Measurements from ENCODE around the gene HDAC9.

Gene HDAC9

DNA sequence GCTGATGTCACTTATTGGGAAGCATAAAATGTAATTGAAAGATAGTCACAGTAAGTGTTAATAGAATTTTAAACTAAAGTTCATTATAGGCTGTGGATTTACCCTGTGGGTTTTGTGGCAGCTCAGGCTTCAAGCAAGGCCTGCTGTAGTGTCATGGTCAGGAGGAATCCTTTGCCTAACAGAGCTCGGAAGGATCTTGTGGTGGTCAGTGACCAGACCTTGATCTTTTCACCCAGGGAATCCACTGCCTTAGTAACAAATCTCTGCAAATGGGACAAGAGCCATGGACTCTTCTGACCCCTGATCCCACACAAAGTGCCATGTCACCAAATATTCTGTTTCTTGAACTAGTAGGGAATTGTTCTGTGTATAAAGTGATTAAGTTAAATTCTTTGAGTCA is 20.6 kb upstream of the HDAC9 start:
- Histone ChIP-seq H3K9me2 (replicated peaks; ENCODE audit: low read depth, low read length) (no peaks in the 10 kb centered on the region), H4K20me1 (ENCODE audit: insufficient read depth, low read length, poor library complexity, severe bottlenecking) (peaks cover 6% of the 10 kb centered on the region), H3F3A (ENCODE audit: low read depth) (no peaks in the 10 kb centered on the region), H3K79me2 (ENCODE audit: insufficient read depth, low read length) (peaks cover 49% of the 10 kb centered on the region; the same call in 1 of the 2 replicates), H3K4me2 (ENCODE audit: low read depth, low read length, poor library complexity, severe bottlenecking) (no peak overlapping the region), H3K4me1 (ENCODE audit: insufficient read depth, low read length, poor library complexity, severe bottlenecking) (no peaks in the 10 kb centered on the region), H3K36me3 (ENCODE audit: insufficient read depth, low read length) (no peaks in the 10 kb centered on the region), H3K27me3 (ENCODE audit: insufficient read depth, low read length, poor library complexity, severe bottlenecking) (no peaks in the 10 kb centered on the region), H3K4me3 (ENCODE audit: low read length, poor library complexity, severe bottlenecking) (no peak overlapping the region), H3K9ac (ENCODE audit: low read depth, low read length, poor library complexity, severe bottlenecking) (no peak overlapping the region), H3K9me3 (ENCODE audit: insufficient read depth, low read depth, low read length) (no peaks in the 10 kb centered on the region), H2AFZ (ENCODE audit: low read length) (no peak overlapping the region)
- no peak for TF ChIP-seq EZH2phosphoT487 (IDR thresholded peaks at IDR 0.05; ENCODE audit: borderline replicate concordance)
- TF ChIP-seq, protein P1, sequence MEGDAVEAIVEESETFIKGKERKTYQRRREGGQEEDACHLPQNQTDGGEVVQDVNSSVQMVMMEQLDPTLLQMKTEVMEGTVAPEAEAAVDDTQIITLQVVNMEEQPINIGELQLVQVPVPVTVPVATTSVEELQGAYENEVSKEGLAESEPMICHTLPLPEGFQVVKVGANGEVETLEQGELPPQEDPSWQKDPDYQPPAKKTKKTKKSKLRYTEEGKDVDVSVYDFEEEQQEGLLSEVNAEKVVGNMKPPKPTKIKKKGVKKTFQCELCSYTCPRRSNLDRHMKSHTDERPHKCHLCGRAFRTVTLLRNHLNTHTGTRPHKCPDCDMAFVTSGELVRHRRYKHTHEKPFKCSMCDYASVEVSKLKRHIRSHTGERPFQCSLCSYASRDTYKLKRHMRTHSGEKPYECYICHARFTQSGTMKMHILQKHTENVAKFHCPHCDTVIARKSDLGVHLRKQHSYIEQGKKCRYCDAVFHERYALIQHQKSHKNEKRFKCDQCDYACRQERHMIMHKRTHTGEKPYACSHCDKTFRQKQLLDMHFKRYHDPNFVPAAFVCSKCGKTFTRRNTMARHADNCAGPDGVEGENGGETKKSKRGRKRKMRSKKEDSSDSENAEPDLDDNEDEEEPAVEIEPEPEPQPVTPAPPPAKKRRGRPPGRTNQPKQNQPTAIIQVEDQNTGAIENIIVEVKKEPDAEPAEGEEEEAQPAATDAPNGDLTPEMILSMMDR (conservative IDR thresholded peaks at IDR 0.05; ENCODE audit: low read length), result no peak

DNA sequence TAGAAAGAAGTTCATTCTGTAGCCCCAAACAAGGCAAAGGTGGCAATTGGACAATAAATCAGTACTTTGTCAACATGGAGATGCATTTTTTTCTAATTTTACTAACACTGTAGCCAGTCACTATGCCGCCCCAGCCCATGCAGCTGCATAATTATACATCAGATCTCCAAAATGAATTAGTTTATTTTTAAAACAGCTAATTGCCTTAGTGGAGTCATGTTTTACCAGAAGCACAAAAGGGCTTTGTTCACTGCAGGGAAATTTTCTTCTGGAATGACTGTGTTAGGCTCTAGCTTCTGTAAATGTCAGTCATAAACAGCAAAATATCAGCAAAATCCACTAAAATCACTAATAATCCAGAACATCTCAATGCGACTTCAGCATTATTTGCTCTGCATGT is 20.1 kb upstream of the HDAC9 start:
- no peaks in the 10 kb centered on the region for H3K9me2 ChIP-seq (replicated peaks; ENCODE audit: low read depth, low read length)
- H3K9ac ChIP-seq (ENCODE audit: low read depth, low read length, poor library complexity, severe bottlenecking), result no peak overlapping the region
- H3K4me2 ChIP-seq (ENCODE audit: low read depth, low read length, poor library complexity, severe bottlenecking), result no peak overlapping the region
- no peaks in the 10 kb centered on the region for H3K9me3 ChIP-seq (ENCODE audit: insufficient read depth, low read depth, low read length)
- H3K4me1 ChIP-seq (ENCODE audit: insufficient read depth, low read length, poor library complexity, severe bottlenecking), result no peaks in the 10 kb centered on the region
- H3F3A ChIP-seq (ENCODE audit: low read depth), result no peaks in the 10 kb centered on the region
- H3K27me3 ChIP-seq (ENCODE audit: insufficient read depth, low read length, poor library complexity, severe bottlenecking), result no peaks in the 10 kb centered on the region
- peaks cover 6% of the 10 kb centered on the region for H4K20me1 ChIP-seq (ENCODE audit: insufficient read depth, low read length, poor library complexity, severe bottlenecking)
- no peaks in the 10 kb centered on the region for H3K36me3 ChIP-seq (ENCODE audit: insufficient read depth, low read length)
- H3K4me3 ChIP-seq (ENCODE audit: low read length, poor library complexity, severe bottlenecking), result no peak overlapping the region
- H2AFZ ChIP-seq (ENCODE audit: low read length), result no peak overlapping the region
- H3K79me2 ChIP-seq (ENCODE audit: insufficient read depth, low read length), result peaks cover 48% of the 10 kb centered on the region; the same call in 1 of the 2 replicates
- no peak for TF ChIP-seq EZH2phosphoT487 (IDR thresholded peaks at IDR 0.05; ENCODE audit: borderline replicate concordance)
- TF ChIP-seq, protein P1 (conservative IDR thresholded peaks at IDR 0.05; ENCODE audit: low read length), result no peak

DNA sequence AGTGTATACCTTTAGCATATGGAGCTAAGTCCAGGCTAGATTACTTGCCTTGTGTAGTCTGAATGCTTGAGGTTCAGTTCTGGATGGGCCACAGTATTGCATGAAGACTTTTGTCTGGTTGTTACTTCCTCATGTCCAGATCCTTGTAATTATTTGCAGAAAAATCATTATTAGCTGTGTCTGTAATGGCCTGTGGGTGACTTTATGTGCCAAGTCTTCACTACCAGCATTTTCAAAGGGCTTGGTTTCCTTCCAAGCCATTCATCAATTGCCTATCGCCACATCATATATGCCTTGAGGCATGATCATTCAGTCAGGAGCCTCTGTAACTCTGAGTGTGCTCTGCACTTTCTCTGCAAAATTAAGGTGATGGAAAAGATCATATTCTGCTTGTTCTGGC is 13.8 kb upstream of the HDAC9 start:
- H3K27me3 ChIP-seq (ENCODE audit: insufficient read depth, low read length, poor library complexity, severe bottlenecking), result no peaks in the 10 kb centered on the region
- no peak overlapping the region for H2AFZ ChIP-seq (ENCODE audit: low read length)
- no peaks in the 10 kb centered on the region for H4K20me1 ChIP-seq (ENCODE audit: insufficient read depth, low read length, poor library complexity, severe bottlenecking)
- no peaks in the 10 kb centered on the region for H3K9me2 ChIP-seq (replicated peaks; ENCODE audit: low read depth, low read length)
- H3K4me1 ChIP-seq (ENCODE audit: insufficient read depth, low read length, poor library complexity, severe bottlenecking), result no peaks in the 10 kb centered on the region
- H3K4me2 ChIP-seq (ENCODE audit: low read depth, low read length, poor library complexity, severe bottlenecking), result no peak overlapping the region
- TF ChIP-seq, protein P1 (conservative IDR thresholded peaks at IDR 0.05; ENCODE audit: low read length), result no peak
- TF ChIP-seq EZH2phosphoT487 (IDR thresholded peaks at IDR 0.05; ENCODE audit: borderline replicate concordance), result no peak
- H3K9ac ChIP-seq (ENCODE audit: low read depth, low read length, poor library complexity, severe bottlenecking), result no peak overlapping the region
- H3F3A ChIP-seq (ENCODE audit: low read depth), result no peaks in the 10 kb centered on the region
- peaks cover 39% of the 10 kb centered on the region for H3K79me2 ChIP-seq (ENCODE audit: insufficient read depth, low read length)
- H3K9me3 ChIP-seq (ENCODE audit: insufficient read depth, low read depth, low read length), result no peaks in the 10 kb centered on the region
- H3K36me3 ChIP-seq (ENCODE audit: insufficient read depth, low read length), result no peaks in the 10 kb centered on the region
- H3K4me3 ChIP-seq (ENCODE audit: low read length, poor library complexity, severe bottlenecking), result no peak overlapping the region

Data from Loucy (cell line).